Thymus (tissue), 11 donors: Measurements from ENCODE around the gene ADRA2B. TPM values are rescaled to one million over a fixed set of nuclear protein-coding genes. Genes with fewer than 3 reads are reported as not detected.

Experiments
- DNase-seq, 9 donors: peaks; one replicate each; pipeline ENCODE4 v3.0.0-alpha.2; 2013; ENCODE audit warnings: low spot score in 9 of 9, low read depth in 6 of 9, missing footprints in 1 of 9
- H3K27ac ChIP-seq, 2 donors: one replicate each; pipeline ENCODE4 v1.5.1; 2013; ENCODE audit warnings: control low read depth in 1 of 2, low read depth in 1 of 2, low read length in 1 of 2, mild to moderate bottlenecking in 1 of 2, moderate library complexity in 1 of 2
- H3K27me3 ChIP-seq, 2 donors: one replicate each; pipeline ENCODE4 v1.5.1; 2013; ENCODE audit warnings: low read length in 1 of 2; ENCODE audit not compliant: control insufficient read depth in 2 of 2, insufficient read depth in 1 of 2
- H3K36me3 ChIP-seq, 2 donors: one replicate each; pipeline ENCODE4 v1.5.1; 2013; ENCODE audit warnings: low read length in 1 of 2, mild to moderate bottlenecking in 1 of 2, moderate library complexity in 1 of 2; ENCODE audit not compliant: control insufficient read depth in 2 of 2, insufficient read depth in 2 of 2
- H3K4me1 ChIP-seq, 2 donors: one replicate each; pipeline ENCODE4 v1.5.1; 2013; ENCODE audit warnings: low read length in 2 of 2; ENCODE audit not compliant: control insufficient read depth in 2 of 2, insufficient read depth in 2 of 2
- H3K4me3 ChIP-seq, 2 donors: one replicate each; pipeline ENCODE4 v1.5.1; 2013; ENCODE audit warnings: low read length in 2 of 2, control low read depth in 1 of 2, mild to moderate bottlenecking in 1 of 2
- H3K9me3 ChIP-seq, 2 donors: one replicate each; pipeline ENCODE4 v1.5.1; 2013; ENCODE audit warnings: low read length in 1 of 2, mild to moderate bottlenecking in 1 of 2; ENCODE audit not compliant: control insufficient read depth in 2 of 2, insufficient read depth in 1 of 2
- WGBS: extraction: QIAGEN DNeasy Blood & Tissue Kit; methylation state at CpG from one replicate; pipeline ENCODE4 v1.1.7; 2013; 5-methylcytosine and 5-hydroxymethylcytosine counted together
- polyA plus RNA-seq: library from polyadenylated mRNA; stranded (reverse); fragments of 200-250 nt; gene quantifications from one replicate; pipeline ENCODE4 v1.2.3, GENCODE V29; 2013
- total RNA-seq: library from RNA; stranded (reverse); fragments of 120-200 nt; gene quantifications from one replicate; pipeline ENCODE4 v1.2.4, GENCODE V29; 2013
- donor health status: healthy.

ADRA2B gene
- total and polyA plus RNA-seq, 2 donors: 0.28 to 0.52 TPM

- Histone ChIP-seq H3K4me1 (no peaks in the 10 kb centered on the region), H3K4me3 (no peak overlapping the region), H3K9me3 (no peaks in the 10 kb centered on the region), H3K36me3 (no peaks in the 10 kb centered on the region), H3K27ac (no peak overlapping the region), H3K27me3 (peaks cover 0 to 2% of the 10 kb centered on the region in 2 donors)
- DNase-seq: no peak
- 95% methylated on average over 7 of the region's 7 CpGs for WGBS
Measured at GRCh38 chr2:96097951-96098823, 18.2 kb downstream of the ADRA2B start.

- no peaks in the 10 kb centered on the region for H3K9me3 ChIP-seq
Measured at GRCh38 chr2:96097441-96097840, 18.9 kb downstream of the ADRA2B start.

GRCh38 chr2:96095116-96095636 lies 21.2 kb downstream of the ADRA2B start:
- H3K27me3 ChIP-seq: no peaks in the 10 kb centered on the region
- no peak overlapping the region for H3K27ac ChIP-seq
- 94% methylated on average over 7 of the region's 7 CpGs for WGBS
- no peak for DNase-seq
- no peaks in the 10 kb centered on the region for H3K36me3 ChIP-seq
- no peak overlapping the region for H3K4me3 ChIP-seq
- H3K4me1 ChIP-seq: no peaks in the 10 kb centered on the region
- no peaks in the 10 kb centered on the region for H3K9me3 ChIP-seq

More at GRCh38 chr2:96097441-96097840, 18.9 kb downstream of the ADRA2B start:
- no peaks in the 10 kb centered on the region for H3K4me1 ChIP-seq
- H3K4me3 ChIP-seq: no peak overlapping the region
- no peak overlapping the region for H3K27ac ChIP-seq
- H3K27me3 ChIP-seq: peaks cover 0 to 2% of the 10 kb centered on the region in 2 donors
- WGBS: 96% methylated on average over 5 of the region's 5 CpGs
- no peak for DNase-seq
- H3K36me3 ChIP-seq: no peaks in the 10 kb centered on the region

- H3K4me1 ChIP-seq: no peaks in the 10 kb centered on the region
- H3K27ac ChIP-seq: no peak overlapping the region
- no peaks in the 10 kb centered on the region for H3K9me3 ChIP-seq
- no peaks in the 10 kb centered on the region for H3K27me3 ChIP-seq
- no peak overlapping the region for H3K4me3 ChIP-seq
- no peak for DNase-seq
- no peaks in the 10 kb centered on the region for H3K36me3 ChIP-seq
- 96% methylated on average over 4 of the region's 4 CpGs for WGBS
Measured at GRCh38 chr2:96093528-96093927, 22.8 kb downstream of the ADRA2B start.

- H3K27ac ChIP-seq: no peak overlapping the region
- H3K36me3 ChIP-seq: no peaks in the 10 kb centered on the region
- no peaks in the 10 kb centered on the region for H3K9me3 ChIP-seq
- 93% methylated on average over 3 of the region's 3 CpGs for WGBS
- H3K4me3 ChIP-seq: no peak overlapping the region
- no peaks in the 10 kb centered on the region for H3K27me3 ChIP-seq
- no peak for DNase-seq
- no peaks in the 10 kb centered on the region for H3K4me1 ChIP-seq
Measured at GRCh38 chr2:96092951-96093350, 23.4 kb downstream of the ADRA2B start.

GRCh38 chr2:96092573-96092877 lies 23.8 kb downstream of the ADRA2B start:
- Histone ChIP-seq H3K36me3 (no peaks in the 10 kb centered on the region), H3K27ac (no peak overlapping the region), H3K27me3 (no peaks in the 10 kb centered on the region), H3K4me3 (no peak overlapping the region), H3K4me1 (no peaks in the 10 kb centered on the region), H3K9me3 (no peaks in the 10 kb centered on the region)
- no peak for DNase-seq
- WGBS: 98% methylated on average over 4 of the region's 4 CpGs

GRCh38 chr2:96091711-96092572 lies 24.4 kb downstream of the ADRA2B start:
- Histone ChIP-seq H3K4me3 (no peak overlapping the region), H3K27me3 (no peaks in the 10 kb centered on the region), H3K27ac (no peak overlapping the region), H3K9me3 (no peaks in the 10 kb centered on the region), H3K36me3 (no peaks in the 10 kb centered on the region), H3K4me1 (no peaks in the 10 kb centered on the region)
- 94% methylated on average over 18 of the region's 18 CpGs for WGBS
- DNase-seq: no peak

- Histone ChIP-seq H3K9me3 (no peaks in the 10 kb centered on the region), H3K27me3 (no peaks in the 10 kb centered on the region), H3K36me3 (no peaks in the 10 kb centered on the region), H3K4me1 (no peaks in the 10 kb centered on the region), H3K4me3 (no peak overlapping the region), H3K27ac (no peak overlapping the region)
- 96% methylated on average over 14 of the region's 14 CpGs for WGBS
- no peak for DNase-seq
Measured at GRCh38 chr2:96091141-96091710, 25.1 kb downstream of the ADRA2B start.
